Middle frontal gyrus (tissue), 1 donor: Measurements from ENCODE around the gene CC2D1B.

Source experiments
- DNase-seq: peaks from one replicate; pipeline ENCODE4 v3.0.0-alpha.2; 2015; ENCODE audit warnings: low spot score; ENCODE audit errors: extremely low spot score

CC2D1B gene

DNA sequence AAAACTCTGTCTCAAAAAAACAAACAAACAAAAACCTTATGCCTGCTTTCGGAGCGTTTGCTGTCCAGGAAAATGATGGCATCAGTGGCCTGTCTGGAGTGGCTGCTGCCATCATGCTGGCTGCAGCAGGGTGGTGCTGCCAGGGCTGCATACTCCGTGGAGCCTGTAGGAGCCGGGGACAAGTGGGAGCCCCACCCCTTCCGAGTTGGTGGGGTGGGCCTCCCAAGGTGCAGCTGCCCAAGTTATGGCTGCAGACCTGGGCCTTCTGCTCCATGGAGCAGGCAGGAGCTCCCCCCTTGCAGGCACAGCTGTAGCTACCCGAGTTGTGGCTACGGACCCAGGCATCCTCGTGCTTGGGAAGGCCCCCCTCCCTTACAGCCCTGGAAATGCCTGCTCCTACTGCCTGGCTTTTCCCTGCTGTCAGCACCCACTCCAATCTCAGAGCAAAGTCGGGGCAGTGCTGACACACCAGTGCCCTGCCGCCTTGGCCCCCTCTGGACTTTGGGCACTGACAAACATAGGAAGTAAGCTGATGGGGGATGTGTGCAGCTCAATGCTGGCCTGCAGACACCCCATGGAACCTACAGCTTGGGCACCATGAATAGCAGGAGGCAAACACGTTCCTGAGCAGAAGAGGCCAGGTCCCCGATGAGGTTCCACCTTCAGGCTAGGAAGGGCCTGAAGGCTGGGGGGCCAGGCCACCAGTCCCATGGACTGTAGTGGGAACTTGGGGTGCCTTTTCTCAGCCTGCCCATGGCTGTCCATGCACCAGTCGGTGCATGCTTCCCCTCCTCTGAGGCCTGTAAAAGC is 60.4 kb downstream of the CC2D1B start:
- DNase-seq: no peak
